ENCODE data around the gene ZNF516.

Gene ZNF516

GRCh38 chr18:76328140-76328539 is 166.9 kb downstream of the ZNF516 start:
- DNase-seq, result no peak

- DNase-seq, result no peak
Observed at GRCh38 chr18:76323891-76324290, 171.2 kb downstream of the ZNF516 start.

DNA sequence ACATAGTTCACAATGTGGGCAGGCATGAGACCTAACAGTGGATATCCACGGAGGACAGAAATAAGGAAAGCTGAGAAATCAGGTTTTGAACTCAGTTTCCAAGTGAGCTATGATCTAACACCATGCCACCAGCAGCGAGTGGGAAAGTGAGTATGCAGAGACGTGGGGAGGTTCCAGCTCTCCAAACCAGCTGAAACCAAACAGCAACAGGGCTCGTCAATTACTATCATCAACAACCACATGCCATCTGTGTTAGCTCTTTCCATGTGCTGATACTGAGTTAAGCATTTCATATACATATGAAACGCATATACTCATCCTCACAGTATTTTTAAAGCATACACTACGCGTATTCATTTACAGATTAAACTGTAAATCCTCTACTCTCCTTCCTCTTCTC is 172.4 kb downstream of the ZNF516 start:
- no peak for DNase-seq

DNA sequence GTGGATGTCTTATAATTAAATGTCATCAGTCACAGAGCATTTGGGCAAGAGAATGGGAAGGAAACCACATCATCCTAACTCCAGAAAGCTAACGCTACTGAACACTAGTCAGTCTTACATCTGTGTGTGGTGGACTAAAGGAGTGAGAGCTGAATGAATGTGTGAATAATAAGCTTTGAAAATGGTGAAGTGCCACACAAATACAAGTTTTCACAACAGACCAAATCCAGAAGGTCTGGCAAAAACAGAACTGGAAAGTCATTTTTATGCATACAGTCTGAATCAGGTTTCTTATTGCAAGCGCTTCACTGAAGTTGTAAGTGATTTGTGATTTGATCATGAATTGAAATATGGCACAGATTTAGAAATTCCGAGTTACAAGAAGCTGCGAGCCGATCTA is 175.7 kb downstream of the ZNF516 start:
- DNase-seq, result no peak

DNA sequence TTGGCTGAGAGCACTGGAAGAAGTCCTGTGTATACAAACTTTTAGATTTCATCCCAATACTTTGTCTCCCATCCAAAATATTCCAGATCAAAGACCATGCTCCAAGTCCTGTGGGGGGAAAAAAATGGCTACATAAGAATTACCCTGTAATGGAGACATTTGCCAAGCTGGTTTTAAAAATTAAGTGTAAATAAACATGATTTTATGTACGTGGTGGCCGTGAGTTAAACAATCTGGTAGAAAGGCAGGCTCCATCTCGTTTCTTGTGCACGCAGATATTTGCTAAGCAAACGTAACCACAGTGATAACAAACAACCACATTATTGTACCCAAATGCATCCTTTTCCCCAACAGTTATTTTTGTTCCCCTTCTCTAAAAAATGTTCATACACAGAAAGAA is 176.4 kb downstream of the ZNF516 start:
- no peak for DNase-seq

DNA sequence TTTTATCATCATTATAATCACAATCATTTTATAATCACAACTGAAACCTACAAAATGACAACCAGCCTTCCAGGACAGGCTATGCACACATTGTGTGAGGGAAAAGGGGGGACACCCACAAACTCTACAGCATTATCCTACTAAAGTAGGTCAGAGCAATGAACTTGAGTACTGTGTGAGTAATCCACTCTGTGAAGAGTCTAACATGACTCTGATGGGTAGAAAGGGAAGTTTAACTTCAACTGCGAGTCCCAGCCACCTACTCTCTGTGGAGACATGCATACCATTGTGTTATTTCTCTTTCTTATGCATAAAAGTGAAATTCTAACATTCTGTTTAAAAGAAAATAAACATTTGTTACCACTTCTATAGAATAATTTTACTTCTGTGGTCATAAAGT is 177.9 kb downstream of the ZNF516 start:
- no peak for DNase-seq

- DNase-seq, result no peak
Observed at GRCh38 chr18:76315722-76316230, 179.3 kb downstream of the ZNF516 start.

GRCh38 chr18:76314496-76314895 is 180.5 kb downstream of the ZNF516 start:
- DNase-seq, result no peak

DNA sequence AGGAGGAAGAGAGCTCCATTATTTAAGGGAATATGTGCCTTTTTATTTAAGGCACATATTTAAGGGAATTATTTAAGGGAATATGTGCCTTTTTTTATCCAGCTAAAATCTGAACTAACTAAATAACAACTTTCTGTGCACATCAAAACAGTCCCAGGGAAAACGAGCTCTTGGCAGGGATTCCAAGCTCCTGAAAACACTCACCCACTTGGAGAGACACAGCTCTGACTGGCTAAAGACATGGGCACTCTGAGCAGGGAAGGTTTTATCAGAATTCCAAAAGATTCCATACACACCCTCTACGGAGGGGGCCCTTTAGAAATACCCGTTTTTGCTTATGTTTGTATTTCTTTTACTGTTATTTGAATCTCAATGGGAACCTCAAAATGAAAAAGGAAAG is 181.0 kb downstream of the ZNF516 start:
- no peak for DNase-seq
